Natural killer cell (primary cell): ENCODE measurements around the gene NBPF12. TPM values are rescaled to one million over a fixed set of nuclear protein-coding genes. Genes with fewer than 3 reads are reported as not detected.
A peak's percentile ranks its signal among the peaks of the same experiment; 100 is the strongest.
"Not testable (repeated sequence)": the region's sequence is repeated elsewhere in the genome, so short reads cannot be mapped to it uniquely, and the experiment has no call there.

Experiments used
- ATAC-seq, 3 donors: fragments of 150-1000 bp in 2 of 3; fragments of 200-7000 bp in 1 of 3; cut with Tn5 transposase; 1 replicate in 1 of 3; 2 replicates in 2 of 3; pipeline ENCODE4 v1.10.0; 2021; ENCODE audit warnings: mild to moderate bottlenecking in 2 of 3, moderate library complexity in 2 of 3
- DNase-seq, 2 donors: peaks; one replicate each; pipeline versions ENCODE4 v3.0.0 to v3.0.0-alpha.2; 2013 to 2021; ENCODE audit warnings: mixed read lengths in 1 of 2
- H3K27ac ChIP-seq: one replicate; pipeline ENCODE4 v1.5.1; 2013; ENCODE audit warnings: mild to moderate bottlenecking, low read length
- H3K27me3 ChIP-seq: one replicate; pipeline ENCODE4 v1.6.1; 2013; ENCODE audit warnings: low read length; ENCODE audit not compliant: control insufficient read depth, insufficient read depth
- H3K36me3 ChIP-seq: one replicate; pipeline ENCODE4 v1.6.1; 2013; ENCODE audit warnings: low read length; ENCODE audit not compliant: control insufficient read depth, insufficient read depth
- H3K4me1 ChIP-seq: one replicate; pipeline ENCODE4 v1.6.1; 2013; ENCODE audit warnings: low read length; ENCODE audit not compliant: control insufficient read depth, insufficient read depth
- H3K4me3 ChIP-seq: one replicate; pipeline ENCODE4 v1.5.1; 2013; ENCODE audit warnings: low read length
- H3K9me3 ChIP-seq: one replicate; pipeline ENCODE4 v1.6.1; 2013; ENCODE audit warnings: low read length; ENCODE audit not compliant: control insufficient read depth, insufficient read depth
- H3K27ac Mint-ChIP-seq, 2 donors: one replicate each; pipeline ENCODE4 v1.8.0; 2022; ENCODE audit warnings: mild to moderate bottlenecking in 2 of 2, mixed read lengths in 2 of 2, moderate library complexity in 1 of 2
- H3K27me3 Mint-ChIP-seq, 2 donors: one replicate each; pipeline ENCODE4 v1.8.0; 2022; ENCODE audit warnings: low read depth in 2 of 2, mixed read lengths in 2 of 2
- H3K36me3 Mint-ChIP-seq: one replicate; pipeline ENCODE4 v1.8.0; 2022; ENCODE audit warnings: mixed read lengths
- H3K4me1 Mint-ChIP-seq, 2 donors: one replicate each; pipeline ENCODE4 v1.8.0; 2022; ENCODE audit warnings: mixed read lengths in 2 of 2
- H3K4me3 Mint-ChIP-seq: one replicate; pipeline ENCODE4 v1.8.0; 2022; ENCODE audit warnings: mild to moderate bottlenecking, moderate library complexity, mixed read lengths
- H3K9me3 Mint-ChIP-seq, 2 donors: one replicate each; pipeline ENCODE4 v1.8.0; 2022; ENCODE audit warnings: mixed read lengths in 2 of 2
- WGBS: methylation state at CpG from one replicate; pipeline ENCODE4 v1.1.7; 2013; ENCODE audit warnings: missing lambda C conversion rate; ENCODE audit not compliant: insufficient coverage; 5-methylcytosine and 5-hydroxymethylcytosine counted together
- intact Hi-C: fragments of 100-400 bp; cut with micrococcal nuclease; formaldehyde crosslinking; loops from one replicate; pipeline ENCODE4 v1.14.2; 2022
- total RNA-seq, 4 donors: library from RNA; stranded (reverse); fragments of 120-200 nt in 1 of 4; gene quantifications; one replicate each; pipeline versions ENCODE4 v1.2.3 to v1.2.4, GENCODE V29; 2013 to 2022

The NBPF12 gene
- 10 to 100 TPM; 22.6 to 28.9 (median 27.7) TPM for total RNA-seq
- 33.0 TPM for total RNA-seq (2013)

DNA sequence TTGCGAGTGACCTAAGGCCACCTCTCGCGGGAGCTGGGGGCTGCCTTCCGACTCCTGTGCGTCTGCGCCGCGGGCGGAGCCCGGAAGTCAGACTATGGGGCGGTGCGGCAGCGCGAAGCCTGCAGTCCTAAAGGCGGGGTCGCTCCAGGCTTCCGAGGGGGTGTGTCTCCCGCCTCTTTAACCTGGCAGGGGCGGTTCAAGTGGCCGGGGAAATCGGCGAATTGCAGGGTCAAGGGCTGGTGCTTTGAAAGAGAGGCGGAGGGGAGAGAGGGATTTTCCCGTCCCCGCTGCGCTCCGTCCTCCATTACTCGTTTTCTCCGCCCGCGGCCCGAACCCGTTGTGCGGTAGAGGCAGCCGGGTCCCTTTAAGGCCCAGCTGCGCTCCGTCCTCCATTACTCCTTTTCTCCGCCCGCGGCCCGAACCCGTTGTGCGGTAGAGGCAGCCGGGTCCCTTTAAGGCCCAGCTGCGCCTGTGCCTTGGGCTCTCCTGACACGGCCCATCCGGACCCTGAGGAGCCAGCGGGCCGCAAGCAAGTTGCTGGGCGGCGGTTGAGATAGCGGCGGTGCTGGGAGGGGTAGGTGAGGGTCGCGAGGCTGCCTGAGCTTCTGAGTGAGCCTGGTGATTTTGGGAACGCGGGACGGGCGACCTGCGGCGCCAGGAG, at the start of gene NBPF12:
Gene NBPF12, plus strand, starts transcription at position 83 of the 661 bp plus-strand sequence. CDS start 21,820 bp downstream, outside the sequence.
- peak within 1 kb of the TSS; percentile 87 for H3K27ac ChIP-seq
- intact Hi-C loops, H3K9me3 ChIP-seq, H3K27me3 ChIP-seq, H3K36me3 ChIP-seq, H3K4me1 Mint-ChIP-seq, H3K4me1 ChIP-seq, H3K27me3 Mint-ChIP-seq, H3K9me3 Mint-ChIP-seq, H3K36me3 Mint-ChIP-seq: not testable (repeated sequence)
- Mint-ChIP-seq H3K27ac (peak within 1 kb of the TSS; percentile 80 to 91), H3K4me3 (peak within 1 kb of the TSS; percentile 89)
- peak within 1 kb of the TSS; percentile 75 for H3K4me3 ChIP-seq
- DNase-seq (peak; percentile 69 to 86), ATAC-seq (peak; percentile 90 to 94 (median 90))
- WGBS, result 0% methylated on average over 54 of the region's 61 CpGs

GRCh38 chr1:146891355-146891754, 46.8 kb upstream of the NBPF12 start:
- H3K36me3 ChIP-seq, H3K36me3 Mint-ChIP-seq, intact Hi-C loops, H3K27me3 Mint-ChIP-seq, H3K4me1 Mint-ChIP-seq, DNase-seq, H3K4me3 ChIP-seq, H3K4me3 Mint-ChIP-seq, H3K27ac Mint-ChIP-seq, ATAC-seq, H3K9me3 Mint-ChIP-seq, H3K4me1 ChIP-seq, H3K27me3 ChIP-seq, H3K9me3 ChIP-seq, H3K27ac ChIP-seq: not testable (repeated sequence)
- 92% methylated on average over 1 of the region's 4 CpGs for WGBS

DNA sequence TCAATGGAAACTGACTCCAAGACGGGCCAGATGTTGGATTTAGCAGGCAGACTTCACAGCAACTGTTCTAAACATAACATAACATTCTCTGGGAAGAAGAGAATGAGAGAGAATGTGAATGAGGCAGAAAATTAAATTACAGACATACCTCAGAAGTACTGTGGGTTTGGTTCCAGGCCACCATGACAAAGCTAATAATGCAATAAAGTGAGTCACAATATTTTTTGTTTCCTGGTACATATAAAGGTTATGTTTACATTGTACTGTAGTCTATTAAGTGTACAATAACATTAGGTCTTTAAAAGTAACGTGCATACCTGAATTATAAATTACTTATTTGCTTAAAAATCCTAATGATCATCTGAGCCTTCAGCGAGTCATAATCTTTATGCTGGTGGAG, 45.8 kb upstream of the NBPF12 start:
- H3K27me3 Mint-ChIP-seq, H3K27ac Mint-ChIP-seq, DNase-seq, H3K9me3 ChIP-seq, H3K4me3 ChIP-seq, intact Hi-C loops, H3K27ac ChIP-seq, H3K36me3 Mint-ChIP-seq, ATAC-seq, H3K4me3 Mint-ChIP-seq, H3K4me1 Mint-ChIP-seq, H3K9me3 Mint-ChIP-seq, H3K36me3 ChIP-seq, H3K4me1 ChIP-seq, H3K27me3 ChIP-seq: not testable (repeated sequence)
- no CpG with 5 or more reads among the region's 3 CpGs for WGBS

GRCh38 chr1:146907565-146908261, 30.4 kb upstream of the NBPF12 start:
- H3K27me3 ChIP-seq, H3K36me3 Mint-ChIP-seq, H3K9me3 ChIP-seq, H3K27me3 Mint-ChIP-seq, H3K36me3 ChIP-seq, ATAC-seq, H3K27ac Mint-ChIP-seq, H3K9me3 Mint-ChIP-seq, H3K4me1 Mint-ChIP-seq, H3K4me1 ChIP-seq, H3K4me3 ChIP-seq, intact Hi-C loops, DNase-seq, H3K27ac ChIP-seq, H3K4me3 Mint-ChIP-seq: not testable (repeated sequence)
- WGBS, result 88% methylated on average over 1 of the region's 8 CpGs

DNA sequence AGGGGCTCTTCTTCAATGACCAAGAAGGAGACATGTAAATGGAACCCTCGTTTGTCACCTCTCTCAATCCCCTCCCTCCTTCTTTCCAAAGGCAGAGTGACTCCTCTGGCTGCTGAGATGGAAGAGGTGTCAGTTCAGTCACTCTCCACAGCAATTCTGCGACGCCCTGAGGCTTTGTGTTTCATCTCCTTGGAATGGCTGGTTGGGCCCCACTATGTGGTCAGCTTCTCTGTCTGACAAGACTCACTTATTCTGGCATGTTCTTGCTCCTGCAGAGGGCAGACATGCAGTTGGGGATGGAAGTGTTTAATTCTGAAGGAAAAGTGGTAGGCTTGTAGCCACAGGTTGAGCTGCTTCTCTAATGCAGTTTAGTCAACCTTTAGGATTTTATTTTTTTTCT, 25.1 kb upstream of the NBPF12 start:
- WGBS, result 69% methylated on average over 3 of the region's 3 CpGs
- intact Hi-C loops, H3K9me3 ChIP-seq, H3K27me3 Mint-ChIP-seq, H3K36me3 ChIP-seq, H3K27ac ChIP-seq, H3K4me1 ChIP-seq, H3K36me3 Mint-ChIP-seq, ATAC-seq, H3K4me3 ChIP-seq, H3K9me3 Mint-ChIP-seq, H3K27me3 ChIP-seq, H3K4me1 Mint-ChIP-seq, H3K27ac Mint-ChIP-seq, H3K4me3 Mint-ChIP-seq: not testable (repeated sequence)
- DNase-seq, result peak in 1 of 2 donors; percentile 9

DNA sequence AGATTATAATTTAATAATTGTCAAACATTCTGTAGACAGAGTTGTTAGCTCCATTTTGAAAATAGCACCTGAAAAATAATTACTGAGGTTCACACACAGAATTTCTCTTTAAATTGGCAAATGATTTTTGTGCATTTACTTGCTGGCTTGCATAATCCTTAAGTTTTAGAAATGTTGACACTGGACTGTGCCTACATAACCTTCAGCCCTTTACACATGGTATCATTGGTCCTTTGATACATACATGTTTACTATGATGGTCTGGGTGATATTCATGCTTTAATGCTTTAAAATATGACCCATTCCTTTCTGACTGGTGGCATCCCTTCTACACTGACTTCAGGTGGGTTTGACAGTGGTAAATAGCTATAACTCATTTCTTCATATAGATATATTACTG, 17.3 kb upstream of the NBPF12 start:
- H3K27ac Mint-ChIP-seq, H3K4me3 ChIP-seq, ATAC-seq, H3K27me3 ChIP-seq, DNase-seq, H3K36me3 Mint-ChIP-seq, H3K4me1 ChIP-seq, H3K4me3 Mint-ChIP-seq, H3K27me3 Mint-ChIP-seq, H3K27ac ChIP-seq, intact Hi-C loops, H3K36me3 ChIP-seq, H3K9me3 ChIP-seq, H3K4me1 Mint-ChIP-seq, H3K9me3 Mint-ChIP-seq: not testable (repeated sequence)

- H3K9me3 Mint-ChIP-seq, H3K4me1 Mint-ChIP-seq, H3K27me3 ChIP-seq, ATAC-seq, H3K4me3 Mint-ChIP-seq, H3K4me1 ChIP-seq, H3K36me3 ChIP-seq, H3K9me3 ChIP-seq, DNase-seq, intact Hi-C loops, H3K27ac Mint-ChIP-seq, H3K4me3 ChIP-seq, H3K36me3 Mint-ChIP-seq, H3K27ac ChIP-seq, H3K27me3 Mint-ChIP-seq: not testable (repeated sequence)
- 92% methylated on average over 1 of the region's 1 CpG for whole genome bisulfite sequencing
Measured at GRCh38 chr1:146922614-146923013, 15.5 kb upstream of the NBPF12 start.

- H3K9me3 ChIP-seq, H3K27me3 Mint-ChIP-seq, ATAC-seq, H3K4me1 Mint-ChIP-seq, DNase-seq, H3K4me3 ChIP-seq, H3K4me1 ChIP-seq, H3K4me3 Mint-ChIP-seq, H3K36me3 Mint-ChIP-seq, H3K36me3 ChIP-seq, H3K27ac Mint-ChIP-seq, intact Hi-C loops, H3K9me3 Mint-ChIP-seq, H3K27ac ChIP-seq, H3K27me3 ChIP-seq: not testable (repeated sequence)
- 100% methylated on average over 1 of the region's 2 CpGs for WGBS
Measured at GRCh38 chr1:146924106-146924505, 14.0 kb upstream of the NBPF12 start.
